ENCODE data around the gene GHRHR.

DNA sequence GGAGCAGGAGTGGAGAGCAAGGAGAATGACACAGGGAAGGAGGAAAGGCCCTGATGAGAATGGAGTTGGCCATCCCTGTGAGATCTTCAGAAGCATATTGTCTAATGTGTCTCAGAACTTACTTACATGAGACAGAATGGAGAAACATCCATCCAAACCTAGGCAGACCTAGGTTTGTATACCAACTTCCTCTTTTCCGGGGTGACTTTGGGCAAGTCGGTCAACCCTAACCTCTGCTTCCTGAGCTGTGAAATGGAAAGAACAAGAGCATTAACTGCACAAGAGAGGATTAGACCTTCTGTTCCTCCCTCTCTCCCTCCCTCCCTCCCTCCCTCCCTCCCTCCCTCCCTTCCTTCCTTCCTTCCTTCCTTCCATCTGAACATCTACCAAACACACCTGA is 4.5 kb downstream of the GHRHR start:
- TF ChIP-seq, protein P1, sequence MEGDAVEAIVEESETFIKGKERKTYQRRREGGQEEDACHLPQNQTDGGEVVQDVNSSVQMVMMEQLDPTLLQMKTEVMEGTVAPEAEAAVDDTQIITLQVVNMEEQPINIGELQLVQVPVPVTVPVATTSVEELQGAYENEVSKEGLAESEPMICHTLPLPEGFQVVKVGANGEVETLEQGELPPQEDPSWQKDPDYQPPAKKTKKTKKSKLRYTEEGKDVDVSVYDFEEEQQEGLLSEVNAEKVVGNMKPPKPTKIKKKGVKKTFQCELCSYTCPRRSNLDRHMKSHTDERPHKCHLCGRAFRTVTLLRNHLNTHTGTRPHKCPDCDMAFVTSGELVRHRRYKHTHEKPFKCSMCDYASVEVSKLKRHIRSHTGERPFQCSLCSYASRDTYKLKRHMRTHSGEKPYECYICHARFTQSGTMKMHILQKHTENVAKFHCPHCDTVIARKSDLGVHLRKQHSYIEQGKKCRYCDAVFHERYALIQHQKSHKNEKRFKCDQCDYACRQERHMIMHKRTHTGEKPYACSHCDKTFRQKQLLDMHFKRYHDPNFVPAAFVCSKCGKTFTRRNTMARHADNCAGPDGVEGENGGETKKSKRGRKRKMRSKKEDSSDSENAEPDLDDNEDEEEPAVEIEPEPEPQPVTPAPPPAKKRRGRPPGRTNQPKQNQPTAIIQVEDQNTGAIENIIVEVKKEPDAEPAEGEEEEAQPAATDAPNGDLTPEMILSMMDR (IDR thresholded peaks at IDR 0.05): no peak
- TF ChIP-seq POLR2A (IDR thresholded peaks at IDR 0.05): no peak

Data from heart left ventricle (tissue), 13 donors.